ENCODE data around the gene ACYP2. TPM values are rescaled to one million over a fixed set of nuclear protein-coding genes. Genes with fewer than 3 reads are reported as not detected.
"Not testable (repeated sequence)": the region's sequence is repeated elsewhere in the genome, so short reads cannot be mapped to it uniquely, and the experiment has no call there.

Gene ACYP2
- 5.0 and 13.6 TPM in 2 replicates for total RNA-seq

GRCh38 chr2:54115284-54116137 is at the start of gene ACYP2:
ACYP2 (plus strand) TSS chr2:54115615.
- peak; percentile 87 for DNase-seq (ENCODE audit: low read depth)

- no peak for DNase-seq (ENCODE audit: low read depth)
Observed at GRCh38 chr2:54065891-54066290, 49.5 kb upstream of the ACYP2 start.

GRCh38 chr2:54067851-54068375 is 47.5 kb upstream of the ACYP2 start:
- no peak for DNase-seq (ENCODE audit: low read depth)

- DNase-seq (ENCODE audit: low read depth), result not testable (repeated sequence)
Observed at GRCh38 chr2:54072483-54072882, 42.9 kb upstream of the ACYP2 start.

GRCh38 chr2:54073796-54074195 is 41.6 kb upstream of the ACYP2 start:
- DNase-seq (ENCODE audit: low read depth), result peak; percentile 91

- DNase-seq (ENCODE audit: low read depth), result peak; percentile 50
Observed at GRCh38 chr2:54074606-54075341, 40.6 kb upstream of the ACYP2 start.

- no peak for DNase-seq (ENCODE audit: low read depth)
Observed at GRCh38 chr2:54076586-54076985, 38.8 kb upstream of the ACYP2 start.

GRCh38 chr2:54077088-54077900 is 38.1 kb upstream of the ACYP2 start:
- DNase-seq (ENCODE audit: low read depth), result peak; percentile 11

- DNase-seq (ENCODE audit: low read depth), result no peak
Observed at GRCh38 chr2:54079331-54079730, 36.1 kb upstream of the ACYP2 start.

GRCh38 chr2:54081574-54081973 is 33.8 kb upstream of the ACYP2 start:
- peak; percentile 72 for DNase-seq (ENCODE audit: low read depth)

- no peak for DNase-seq (ENCODE audit: low read depth)
Observed at GRCh38 chr2:54083021-54083420, 32.4 kb upstream of the ACYP2 start.

GRCh38 chr2:54083445-54083844 is 32.0 kb upstream of the ACYP2 start:
- no peak for DNase-seq (ENCODE audit: low read depth)

- peak; percentile 21 for DNase-seq (ENCODE audit: low read depth)
Observed at GRCh38 chr2:54084600-54084999, 30.8 kb upstream of the ACYP2 start.

GRCh38 chr2:54085069-54085468 is 30.3 kb upstream of the ACYP2 start:
- DNase-seq (ENCODE audit: low read depth), result no peak

GRCh38 chr2:54086157-54086556 is 29.3 kb upstream of the ACYP2 start:
- no peak for DNase-seq (ENCODE audit: low read depth)

- DNase-seq (ENCODE audit: low read depth), result no peak
Observed at GRCh38 chr2:54088191-54088634, 27.2 kb upstream of the ACYP2 start.

- no peak for DNase-seq (ENCODE audit: low read depth)
Observed at GRCh38 chr2:54088719-54089118, 26.7 kb upstream of the ACYP2 start.

- DNase-seq (ENCODE audit: low read depth), result no peak
Observed at GRCh38 chr2:54090521-54091117, 24.8 kb upstream of the ACYP2 start.

- DNase-seq (ENCODE audit: low read depth), result no peak
Observed at GRCh38 chr2:54092940-54093339, 22.5 kb upstream of the ACYP2 start.

- DNase-seq (ENCODE audit: low read depth), result not testable (repeated sequence)
Observed at GRCh38 chr2:54095406-54095805, 20.0 kb upstream of the ACYP2 start.

- not testable (repeated sequence) for DNase-seq (ENCODE audit: low read depth)
Observed at GRCh38 chr2:54096141-54096540, 19.3 kb upstream of the ACYP2 start.
